T-helper 2 cell treated with Interferon-gamma antibody and Interleukin-4, amounts not matched to agents 100 ng/mL and 5 ng/mL, for 36 hours (primary cell): Measurements from ENCODE around the gene PCDHB16. TPM values are rescaled to one million over a fixed set of nuclear protein-coding genes. Genes with fewer than 3 reads are reported as not detected.
"Not testable (repeated sequence)": the region's sequence is repeated elsewhere in the genome, so short reads cannot be mapped to it uniquely, and the experiment has no call there.

ENCODE experiments used
- intact Hi-C: fragments of 100-400 bp; cut with micrococcal nuclease; formaldehyde crosslinking; loops from one replicate; pipeline ENCODE4 v1.15.1; 2023
- total RNA-seq: library from RNA; stranded (reverse); gene quantifications from 2 replicates; pipeline ENCODE4 v1.2.3, GENCODE V29; 2022

The PCDHB16 gene
- total RNA-seq, result not detected in 2 replicates

DNA sequence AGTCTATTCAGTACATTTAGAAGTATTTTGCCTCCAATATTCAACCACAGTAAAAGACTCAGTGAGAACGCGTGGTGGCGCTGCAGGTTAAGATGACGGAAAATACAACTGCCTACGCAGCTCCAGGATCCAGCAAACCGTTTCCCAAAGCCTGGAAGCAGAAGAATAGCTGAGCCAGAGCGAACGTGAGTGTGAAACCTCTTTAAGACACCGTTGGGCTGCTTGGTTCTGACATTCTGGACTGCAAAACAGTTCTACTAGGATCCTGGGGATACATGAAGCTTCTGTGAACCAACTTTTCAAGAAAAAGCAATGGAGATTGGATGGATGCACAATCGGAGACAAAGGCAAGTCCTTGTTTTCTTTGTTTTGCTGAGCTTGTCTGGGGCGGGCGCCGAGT is at the start of gene PCDHB16:
Gene PCDHB16, plus strand, starts transcription at position 140 of the 400 bp plus-strand sequence. Its CDS starts 173 bp downstream, at position 313.
- intact Hi-C loops, result no loop called here

DNA sequence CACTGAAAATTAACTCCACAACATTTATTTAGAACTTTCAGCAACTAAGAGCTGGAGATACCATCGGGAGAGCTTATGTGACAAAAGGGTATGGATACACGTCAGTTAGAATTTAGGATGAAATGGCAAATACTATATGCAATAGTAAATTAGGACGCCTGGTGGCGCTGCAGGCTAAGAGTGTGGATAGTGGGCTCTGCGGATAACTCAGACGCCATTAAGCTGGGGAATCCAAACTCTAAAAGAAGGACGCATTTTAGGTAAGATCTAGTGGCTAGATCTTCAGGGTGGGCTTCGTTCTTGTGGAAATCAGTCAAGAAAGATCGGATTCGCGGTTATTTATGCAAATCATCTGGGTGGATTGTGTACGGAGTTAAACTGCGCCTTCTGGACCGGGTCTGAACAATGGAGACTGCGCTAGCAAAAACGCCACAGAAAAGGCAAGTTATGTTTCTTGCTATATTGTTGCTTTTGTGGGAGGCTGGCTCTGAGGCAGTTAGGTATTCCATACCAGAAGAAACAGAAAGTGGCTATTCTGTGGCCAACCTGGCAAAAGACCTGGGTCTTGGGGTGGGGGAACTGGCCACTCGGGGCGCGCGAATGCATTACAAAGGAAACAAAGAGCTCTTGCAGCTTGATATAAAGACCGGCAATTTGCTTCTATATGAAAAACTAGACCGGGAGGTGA is 47.0 kb upstream of the PCDHB16 start, which contains the start of gene PCDHB5:
Gene PCDHB5, plus strand, starts transcription at position 177 of the 688 bp plus-strand sequence. Its CDS starts 229 bp downstream, at position 406.
- intact Hi-C loops, result no loop called here

DNA sequence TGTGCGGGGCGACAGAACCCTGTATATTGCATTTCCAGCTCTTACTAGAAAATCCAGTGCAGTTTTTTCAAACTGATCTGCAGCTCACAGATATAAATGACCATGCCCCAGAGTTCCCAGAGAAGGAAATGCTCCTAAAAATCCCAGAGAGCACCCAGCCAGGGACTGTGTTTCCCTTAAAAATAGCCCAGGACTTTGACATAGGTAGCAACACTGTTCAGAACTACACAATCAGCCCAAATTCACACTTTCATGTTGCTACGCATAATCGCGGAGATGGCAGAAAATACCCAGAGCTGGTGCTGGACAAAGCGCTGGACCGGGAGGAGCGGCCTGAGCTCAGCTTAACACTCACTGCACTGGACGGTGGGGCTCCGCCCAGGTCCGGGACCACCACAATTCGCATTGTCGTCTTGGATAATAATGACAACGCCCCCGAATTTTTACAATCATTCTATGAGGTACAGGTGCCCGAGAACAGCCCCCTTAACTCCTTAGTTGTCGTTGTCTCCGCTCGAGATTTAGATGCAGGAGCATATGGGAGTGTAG is 46.4 kb upstream of the PCDHB16 start:
- intact Hi-C loops, result no loop called here

DNA sequence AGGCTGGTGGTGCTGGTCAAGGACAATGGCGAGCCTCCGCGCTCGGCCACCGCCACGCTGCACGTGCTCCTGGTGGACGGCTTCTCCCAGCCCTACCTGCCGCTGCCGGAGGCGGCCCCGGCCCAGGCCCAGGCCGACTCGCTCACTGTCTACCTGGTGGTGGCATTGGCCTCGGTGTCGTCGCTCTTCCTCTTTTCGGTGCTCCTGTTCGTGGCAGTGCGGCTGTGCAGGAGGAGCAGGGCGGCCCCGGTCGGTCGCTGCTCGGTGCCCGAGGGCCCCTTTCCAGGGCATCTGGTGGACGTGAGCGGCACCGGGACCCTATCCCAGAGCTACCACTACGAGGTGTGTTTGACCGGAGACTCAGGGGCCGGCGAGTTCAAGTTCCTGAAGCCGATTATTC is 44.8 kb upstream of the PCDHB16 start:
- intact Hi-C loops, result not testable (repeated sequence)

DNA sequence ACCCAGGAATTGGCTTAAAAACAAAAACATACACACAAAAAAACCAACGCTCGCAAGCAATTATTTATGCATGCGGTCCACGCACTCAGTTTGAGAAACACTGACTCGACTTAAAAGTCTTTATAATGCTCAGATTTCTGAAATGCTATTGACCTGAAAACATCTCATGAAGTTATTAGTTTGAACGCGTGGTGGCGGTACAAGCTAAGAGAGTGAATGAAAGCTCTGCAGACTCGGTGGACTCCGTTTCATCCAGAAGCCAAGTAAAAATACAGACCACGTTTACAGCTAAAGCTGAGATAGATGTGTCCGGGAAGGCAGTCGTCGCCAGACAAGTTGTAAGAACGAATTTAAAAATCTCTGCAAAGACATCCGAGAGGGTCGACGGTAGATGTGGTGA is 32.4 kb upstream of the PCDHB16 start, which contains the start of gene PCDHB6:
Gene PCDHB6, plus strand, starts transcription at position 246 of the 400 bp plus-strand sequence. CDS start 201 bp downstream, outside the sequence.
- intact Hi-C loops, result no loop called here

GRCh38 chr5:141150224-141150992 is 31.8 kb upstream of the PCDHB16 start:
- intact Hi-C loops, result no loop called here

DNA sequence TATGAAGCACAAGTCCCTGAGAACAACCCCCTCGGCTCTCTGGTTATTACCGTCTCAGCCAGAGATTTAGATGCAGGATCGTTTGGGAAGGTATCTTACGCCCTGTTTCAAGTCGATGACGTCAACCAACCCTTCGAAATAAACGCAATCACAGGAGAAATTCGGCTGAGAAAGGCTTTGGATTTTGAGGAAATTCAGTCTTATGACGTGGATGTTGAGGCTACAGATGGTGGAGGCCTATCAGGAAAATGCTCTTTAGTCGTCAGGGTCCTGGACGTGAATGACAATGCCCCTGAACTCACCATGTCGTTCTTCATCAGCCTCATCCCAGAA is 31.2 kb upstream of the PCDHB16 start:
- intact Hi-C loops, result no loop called here

GRCh38 chr5:141151632-141152031 is 30.6 kb upstream of the PCDHB16 start:
- intact Hi-C loops, result not testable (repeated sequence)

DNA sequence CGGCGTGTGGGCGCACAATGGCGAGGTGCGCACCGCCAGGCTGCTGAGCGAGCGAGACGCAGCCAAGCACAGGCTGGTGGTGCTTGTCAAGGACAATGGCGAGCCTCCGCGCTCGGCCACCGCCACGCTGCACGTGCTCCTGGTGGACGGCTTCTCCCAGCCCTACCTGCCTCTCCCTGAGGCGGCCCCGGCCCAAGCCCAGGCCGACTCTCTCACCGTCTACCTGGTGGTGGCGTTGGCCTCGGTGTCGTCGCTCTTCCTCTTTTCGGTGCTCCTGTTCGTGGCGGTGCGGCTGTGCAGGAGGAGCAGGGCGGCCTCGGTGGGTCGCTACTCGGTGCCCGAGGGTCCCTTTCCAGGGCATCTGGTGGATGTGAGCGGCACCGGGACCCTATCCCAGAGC is 30.1 kb upstream of the PCDHB16 start:
- intact Hi-C loops, result not testable (repeated sequence)

DNA sequence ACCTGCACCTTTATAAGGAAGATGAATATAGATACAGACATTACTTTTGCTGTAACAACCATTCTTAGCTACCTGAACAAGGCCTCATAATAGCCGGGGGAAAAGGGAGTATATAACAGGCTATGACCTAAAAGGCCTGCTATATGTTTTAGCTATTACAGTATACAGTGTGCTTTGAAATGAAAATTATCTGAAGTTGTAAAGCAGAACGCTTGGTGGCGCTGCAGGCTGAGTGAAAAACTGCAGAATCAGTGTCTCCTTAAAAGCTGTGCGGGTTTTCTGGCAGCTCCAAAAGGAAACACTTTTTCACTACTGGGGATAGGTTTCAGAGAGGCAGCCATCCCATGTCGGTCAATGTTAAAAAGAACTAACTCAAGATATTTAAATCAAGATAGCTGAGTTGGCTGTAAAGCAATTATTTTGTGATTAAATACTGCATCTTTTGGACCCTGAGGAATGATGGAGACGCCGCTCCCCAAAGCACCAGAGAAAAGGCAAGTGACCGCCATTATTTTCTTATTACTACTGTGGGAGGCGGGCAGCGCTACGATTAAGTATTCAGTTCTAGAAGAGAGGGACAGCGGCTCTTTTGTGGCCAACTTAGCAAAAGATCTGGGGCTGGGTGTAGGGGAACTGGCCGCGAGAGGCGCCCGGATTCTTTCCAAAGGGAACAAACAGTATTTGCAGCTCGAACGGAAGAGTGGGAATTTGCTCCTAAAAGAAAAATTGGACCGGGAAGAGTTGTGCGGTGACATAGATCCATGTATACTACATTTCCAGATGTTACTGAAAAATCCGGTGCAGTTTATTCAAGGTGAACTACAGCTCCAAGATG is 26.4 kb upstream of the PCDHB16 start:
- intact Hi-C loops, result no loop called here

DNA sequence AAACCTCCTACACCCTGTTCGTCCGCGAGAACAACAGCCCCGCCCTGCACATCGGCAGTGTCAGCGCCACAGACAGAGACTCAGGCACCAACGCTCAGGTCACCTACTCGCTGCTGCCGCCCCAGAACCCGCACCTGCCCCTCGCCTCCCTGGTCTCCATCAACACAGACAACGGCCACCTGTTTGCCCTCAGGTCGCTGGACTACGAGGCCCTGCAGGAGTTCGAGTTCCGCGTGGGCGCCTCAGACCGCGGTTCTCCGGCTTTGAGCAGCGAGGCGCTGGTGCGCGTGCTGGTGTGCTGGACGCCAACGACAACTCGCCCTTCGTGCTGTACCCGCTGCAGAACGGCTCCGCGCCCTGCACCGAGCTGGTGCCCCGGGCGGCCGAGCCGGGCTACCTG is 24.8 kb upstream of the PCDHB16 start:
- intact Hi-C loops, result not testable (repeated sequence)

- intact Hi-C loops, result not testable (repeated sequence)
Observed at GRCh38 chr5:141157901-141158300, 24.3 kb upstream of the PCDHB16 start.

DNA sequence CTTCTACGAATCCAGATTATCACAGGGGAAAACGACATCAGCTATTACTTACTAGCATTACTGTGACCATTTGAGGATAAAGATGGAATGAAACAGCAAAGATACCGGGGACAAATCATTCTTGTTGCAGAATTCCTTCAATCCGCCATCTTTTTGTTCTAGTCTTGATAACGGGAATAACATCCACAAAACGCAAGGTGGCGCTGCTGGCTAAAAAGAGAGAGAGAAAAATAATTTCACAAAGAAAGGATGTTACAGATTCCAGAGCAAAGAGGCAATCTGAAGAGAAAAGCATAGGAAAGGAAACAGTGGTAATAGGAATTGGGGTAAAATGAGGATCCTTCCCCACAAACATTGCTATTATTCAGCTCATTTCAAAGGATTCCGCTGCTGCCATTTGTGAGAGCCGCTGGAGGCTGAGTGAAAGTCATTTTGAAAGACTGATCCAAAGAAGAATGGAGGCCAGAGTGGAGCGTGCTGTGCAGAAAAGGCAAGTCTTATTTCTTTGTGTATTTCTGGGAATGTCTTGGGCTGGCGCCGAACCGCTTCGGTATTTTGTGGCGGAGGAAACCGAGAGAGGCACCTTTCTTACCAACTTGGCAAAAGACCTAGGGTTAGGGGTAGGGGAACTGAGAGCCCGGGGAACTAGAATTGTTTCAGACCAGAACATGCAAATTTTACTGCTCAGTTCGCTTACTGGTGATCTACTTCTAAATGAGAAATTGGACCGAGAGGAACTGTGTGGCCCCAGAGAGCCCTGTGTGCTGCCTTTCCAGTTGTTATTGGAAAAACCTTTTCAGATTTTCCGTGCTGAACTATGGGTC is 9.6 kb upstream of the PCDHB16 start, which contains the start of gene PCDHB7:
Gene PCDHB7, plus strand, starts transcription at position 264 of the 824 bp plus-strand sequence. Its CDS starts 192 bp downstream, at position 456.
- intact Hi-C loops, result no loop called here

GRCh38 chr5:141174291-141175104 is 7.7 kb upstream of the PCDHB16 start:
- intact Hi-C loops, result not testable (repeated sequence)

DNA sequence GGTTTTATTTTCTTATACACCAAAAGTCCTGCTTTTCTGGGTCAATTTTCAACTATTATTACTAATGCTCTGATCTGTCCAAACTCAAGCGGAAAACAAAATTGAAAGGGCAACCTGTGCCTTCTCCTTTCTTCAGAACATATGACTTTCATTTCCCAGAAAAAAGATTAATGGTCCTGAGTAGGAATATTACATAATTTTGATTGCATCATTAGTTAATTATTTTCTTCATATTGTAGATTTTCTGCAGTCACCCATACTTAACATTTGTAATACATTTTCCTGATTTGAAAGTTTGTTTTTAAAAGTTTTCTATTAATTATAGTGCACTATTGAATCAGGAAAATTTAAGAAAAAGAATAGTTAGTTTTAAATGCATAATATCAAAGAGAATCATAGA is 6.3 kb upstream of the PCDHB16 start:
- intact Hi-C loops, result no loop called here

DNA sequence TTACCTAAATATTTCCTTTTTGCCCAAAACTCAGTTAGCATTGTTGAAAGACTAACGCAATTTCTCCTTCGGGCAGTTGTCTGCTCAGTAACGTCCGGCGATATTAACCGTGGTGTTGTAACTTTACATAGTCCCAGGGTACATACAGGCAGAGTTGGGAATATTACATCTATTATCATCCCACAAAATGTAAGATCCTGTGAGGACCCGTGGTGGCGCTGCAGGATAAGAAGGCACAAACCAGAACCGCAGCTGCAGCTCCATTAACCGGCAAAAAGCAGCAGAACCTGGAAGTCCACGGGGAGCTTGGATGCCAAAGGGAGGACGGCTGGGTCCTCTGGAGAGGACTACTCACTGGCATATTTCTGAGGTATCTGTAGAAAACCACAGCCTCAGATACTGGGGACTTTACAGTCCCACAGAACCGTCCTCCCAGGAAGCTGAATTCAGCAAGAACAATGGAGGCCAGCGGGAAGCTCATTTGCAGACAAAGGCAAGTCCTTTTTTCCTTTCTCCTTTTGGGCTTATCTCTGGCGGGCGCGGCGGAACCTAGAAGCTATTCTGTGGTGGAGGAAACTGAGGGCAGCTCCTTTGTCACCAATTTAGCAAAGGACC is 4.5 kb upstream of the PCDHB16 start, which contains the start of gene PCDHB8:
Gene PCDHB8, plus strand, starts transcription at position 214 of the 615 bp plus-strand sequence. Its CDS starts 245 bp downstream, at position 459.
- intact Hi-C loops, result not testable (repeated sequence)

GRCh38 chr5:141179371-141179770 is 2.8 kb upstream of the PCDHB16 start:
- intact Hi-C loops, result not testable (repeated sequence)

DNA sequence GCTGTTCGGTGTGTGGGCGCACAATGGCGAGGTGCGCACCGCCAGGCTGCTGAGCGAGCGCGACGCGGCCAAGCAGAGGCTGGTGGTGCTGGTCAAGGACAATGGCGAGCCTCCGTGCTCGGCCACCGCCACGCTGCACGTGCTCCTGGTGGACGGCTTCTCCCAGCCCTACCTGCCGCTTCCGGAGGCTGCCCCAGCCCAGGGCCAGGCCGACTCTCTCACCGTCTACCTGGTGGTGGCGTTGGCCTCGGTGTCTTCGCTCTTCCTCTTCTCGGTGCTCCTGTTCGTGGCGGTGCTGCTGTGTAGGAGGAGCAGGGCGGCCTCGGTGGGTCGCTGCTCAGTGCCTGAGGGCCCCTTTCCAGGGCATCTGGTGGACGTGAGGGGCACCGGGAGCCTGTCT is 2.3 kb upstream of the PCDHB16 start:
- intact Hi-C loops, result not testable (repeated sequence)

GRCh38 chr5:141180313-141180712 is 1.9 kb upstream of the PCDHB16 start:
- intact Hi-C loops, result no loop called here
